Endodermal cell (in vitro differentiated cells): ENCODE results near the gene DYRK1A. TPM values are rescaled to one million over a fixed set of nuclear protein-coding genes. Genes with fewer than 3 reads are reported as not detected.

Source experiments
- DNase-seq: peaks from one replicate; pipeline ENCODE4 v3.0.0-alpha.2; 2017
- H3K27ac ChIP-seq: 2 replicates; pipeline ENCODE4 v1.5.1; 2013; ENCODE audit warnings: mild to moderate bottlenecking, low read depth, low read length, moderate library complexity
- H3K27me3 ChIP-seq: 2 replicates; pipeline ENCODE4 v1.6.1; 2013; ENCODE audit warnings: mild to moderate bottlenecking, low read length, moderate library complexity; ENCODE audit not compliant: insufficient read depth, control insufficient read depth, poor library complexity, severe bottlenecking
- H3K36me3 ChIP-seq: 2 replicates; pipeline ENCODE4 v1.7.0; 2013; ENCODE audit warnings: mild to moderate bottlenecking, low read length, moderate library complexity; ENCODE audit not compliant: control insufficient read depth, insufficient read depth
- H3K4me1 ChIP-seq: one replicate; pipeline ENCODE4 v1.7.0; 2013; ENCODE audit warnings: low read length; ENCODE audit not compliant: control insufficient read depth, insufficient read depth
- H3K4me3 ChIP-seq: 2 replicates; pipeline ENCODE4 v1.5.1; 2013; ENCODE audit warnings: mild to moderate bottlenecking, low read length, moderate library complexity
- H3K9ac ChIP-seq: 2 replicates; pipeline ENCODE4 v1.6.1; 2013; ENCODE audit warnings: mild to moderate bottlenecking, low read length, moderate library complexity; ENCODE audit not compliant: poor library complexity, severe bottlenecking; ENCODE audit errors: extremely low read depth
- H3K9me3 ChIP-seq: 2 replicates; pipeline ENCODE4 v1.6.1; 2013; ENCODE audit warnings: mild to moderate bottlenecking, low read length, moderate library complexity; ENCODE audit not compliant: control insufficient read depth
- H3K27ac Mint-ChIP-seq: 2 replicates; pipeline ENCODE4 v1.8.0; 2020; ENCODE audit warnings: mixed read lengths
- H3K27me3 Mint-ChIP-seq: 2 replicates; pipeline ENCODE4 v1.8.0; 2021; ENCODE audit warnings: mild to moderate bottlenecking, mixed read lengths; ENCODE audit not compliant: insufficient read depth
- H3K36me3 Mint-ChIP-seq: 2 replicates; pipeline ENCODE4 v1.8.0; 2020; ENCODE audit warnings: low read depth, mixed read lengths
- H3K4me1 Mint-ChIP-seq: 2 replicates; pipeline ENCODE4 v1.8.0; 2020; ENCODE audit warnings: mixed read lengths
- H3K4me3 Mint-ChIP-seq: 2 replicates; pipeline ENCODE4 v1.8.0; 2020; ENCODE audit warnings: mild to moderate bottlenecking, moderate library complexity, mixed read lengths
- H3K9me3 Mint-ChIP-seq: 2 replicates; pipeline ENCODE4 v1.8.0; 2020; ENCODE audit warnings: mild to moderate bottlenecking, mixed read lengths
- WGBS, 2 experiments: methylation state at CpG; one replicate each; pipeline versions ENCODE4 v1.1.5 to v1.1.7; 2013; ENCODE audit warnings: missing lambda C conversion rate in 2 of 2, mixed read lengths in 1 of 2; ENCODE audit not compliant: insufficient coverage in 1 of 2, insufficient read length in 1 of 2; 5-methylcytosine and 5-hydroxymethylcytosine counted together
- total RNA-seq, 2 donors: library from RNA; stranded (reverse); fragmentation: NEBNext Ultra II Directional in 1 of 2; extraction: Animal tissue kit (Norgen Biotek cat#: 25700) in 1 of 2; gene quantifications; 2 replicates in 1 of 2; 3 replicates in 1 of 2; pipeline ENCODE4 v1.2.1, GENCODE V29; 2021
- TF ChIP-seq, protein P1 (sequence below): fragments of 200-600 bp; sonication (generic); conservative IDR thresholded peaks from 2 replicates; pipeline ENCODE4 v1.5.0; 2021; ENCODE audit warnings: antibody characterized with exemption, mild to moderate bottlenecking

The DYRK1A gene
- total RNA-seq, 2 donors from 2014 or later: 73.9 to 75.2 TPM

DNA sequence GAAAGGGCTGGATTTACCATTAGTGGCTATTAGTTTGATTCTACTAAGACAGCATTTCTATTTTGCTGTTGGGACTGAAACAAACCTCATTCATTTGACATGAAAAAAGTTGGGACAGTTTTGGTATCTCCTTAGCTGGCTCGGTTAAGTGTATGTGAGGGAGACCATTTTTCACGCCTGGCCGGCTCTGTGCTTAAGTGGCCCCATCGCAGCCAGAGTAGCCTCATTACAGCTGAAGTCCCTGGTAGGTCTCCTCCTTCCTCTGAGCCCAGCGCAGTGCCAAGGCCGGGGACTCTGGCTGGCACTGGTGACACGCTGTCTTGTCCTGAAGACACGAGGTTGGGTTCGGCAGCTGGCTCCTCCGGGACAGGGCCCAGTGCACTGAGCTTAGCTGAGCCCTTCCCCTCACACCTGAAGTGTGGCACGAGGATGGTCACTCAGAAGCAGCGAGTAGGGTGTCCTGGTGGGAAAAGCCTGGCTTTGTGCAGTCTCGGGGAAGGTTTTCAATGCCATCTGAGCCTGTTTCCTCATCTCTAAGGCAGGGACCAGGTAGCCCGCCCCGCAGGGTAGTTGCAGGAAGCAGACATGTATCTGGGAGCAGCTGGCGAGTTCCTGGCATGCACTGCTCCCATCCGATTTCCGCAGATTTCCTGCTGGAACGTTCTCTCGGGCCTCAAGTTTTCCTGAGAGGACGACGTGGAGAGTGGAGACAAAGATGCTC lies 196.5 kb downstream of the DYRK1A start:
- Histone ChIP-seq H3K9me3 (peaks cover 10% of the 10 kb centered on the region), H3K4me3 (peak overlapping the region; percentile 65), H3K27me3 (no peaks in the 10 kb centered on the region), H3K36me3 (no peaks in the 10 kb centered on the region), H3K27ac (no peak overlapping the region), H3K4me1 (no peaks in the 10 kb centered on the region), H3K9ac (no peak overlapping the region)
- Mint-ChIP-seq H3K36me3 (no peaks in the 10 kb centered on the region), H3K4me1 (peaks cover 14% of the 10 kb centered on the region), H3K9me3 (peaks cover 25% of the 10 kb centered on the region), H3K4me3 (peak overlapping the region; percentile 65), H3K27me3 (peaks cover 15% of the 10 kb centered on the region), H3K27ac (no peak overlapping the region)
- no peak for DNase-seq
- 90 to 96% methylated on average over 14 to 22 of the region's 22 CpGs for WGBS, 2 experiments
- TF ChIP-seq, protein P1, sequence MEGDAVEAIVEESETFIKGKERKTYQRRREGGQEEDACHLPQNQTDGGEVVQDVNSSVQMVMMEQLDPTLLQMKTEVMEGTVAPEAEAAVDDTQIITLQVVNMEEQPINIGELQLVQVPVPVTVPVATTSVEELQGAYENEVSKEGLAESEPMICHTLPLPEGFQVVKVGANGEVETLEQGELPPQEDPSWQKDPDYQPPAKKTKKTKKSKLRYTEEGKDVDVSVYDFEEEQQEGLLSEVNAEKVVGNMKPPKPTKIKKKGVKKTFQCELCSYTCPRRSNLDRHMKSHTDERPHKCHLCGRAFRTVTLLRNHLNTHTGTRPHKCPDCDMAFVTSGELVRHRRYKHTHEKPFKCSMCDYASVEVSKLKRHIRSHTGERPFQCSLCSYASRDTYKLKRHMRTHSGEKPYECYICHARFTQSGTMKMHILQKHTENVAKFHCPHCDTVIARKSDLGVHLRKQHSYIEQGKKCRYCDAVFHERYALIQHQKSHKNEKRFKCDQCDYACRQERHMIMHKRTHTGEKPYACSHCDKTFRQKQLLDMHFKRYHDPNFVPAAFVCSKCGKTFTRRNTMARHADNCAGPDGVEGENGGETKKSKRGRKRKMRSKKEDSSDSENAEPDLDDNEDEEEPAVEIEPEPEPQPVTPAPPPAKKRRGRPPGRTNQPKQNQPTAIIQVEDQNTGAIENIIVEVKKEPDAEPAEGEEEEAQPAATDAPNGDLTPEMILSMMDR: no peak

DNA sequence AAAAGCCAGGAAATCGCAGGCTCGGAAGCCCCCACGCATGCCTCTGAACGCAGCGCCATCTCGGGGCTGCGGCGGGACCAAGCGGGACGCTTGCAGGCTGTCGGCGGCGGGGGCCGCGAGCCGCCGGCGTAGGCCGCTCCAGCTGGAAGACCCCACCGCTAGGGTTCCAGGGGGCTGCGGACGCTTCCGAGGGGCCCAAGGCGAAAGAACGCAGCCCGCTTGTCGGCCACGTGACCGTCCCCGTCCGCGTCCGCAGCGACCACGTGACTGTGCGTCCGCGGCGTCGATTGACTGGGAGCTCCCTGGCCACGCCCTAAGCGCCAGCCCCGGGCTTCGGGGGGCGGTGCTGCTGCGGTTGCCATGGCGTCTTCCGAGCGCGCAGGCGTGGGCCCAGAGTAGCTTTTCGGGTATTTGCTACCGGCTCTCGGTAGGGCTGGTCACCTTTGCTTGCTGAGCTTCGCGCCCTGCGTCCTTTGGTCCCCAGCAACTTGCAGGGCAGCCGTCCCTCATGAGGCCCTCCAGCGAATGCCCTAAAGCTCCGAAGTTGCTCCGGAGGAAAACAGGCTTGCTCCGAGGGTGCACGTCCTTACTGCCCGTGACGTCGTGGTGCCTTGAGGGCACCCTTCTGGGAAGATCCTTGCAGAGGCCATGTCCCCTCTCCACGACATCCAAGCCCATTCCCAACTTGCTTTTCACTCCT lies 197.2 kb downstream of the DYRK1A start:
- peak overlapping the region; percentile 77 for H3K27ac ChIP-seq
- TF ChIP-seq, protein P1: peak; percentile 48
- H3K9ac ChIP-seq: peak overlapping the region; percentile 55
- H3K4me3 Mint-ChIP-seq: peak overlapping the region; percentile 65
- 35 to 40% methylated on average over 51 to 67 of the region's 67 CpGs for WGBS, 2 experiments
- peak overlapping the region; percentile 84 for H3K27ac Mint-ChIP-seq
- H3K4me3 ChIP-seq: peak overlapping the region; percentile 75
- H3K4me1 ChIP-seq: no peaks in the 10 kb centered on the region
- no peaks in the 10 kb centered on the region for H3K36me3 Mint-ChIP-seq
- DNase-seq: peak; percentile 91
- no peaks in the 10 kb centered on the region for H3K27me3 ChIP-seq
- H3K9me3 Mint-ChIP-seq: peaks cover 18% of the 10 kb centered on the region
- peaks cover 14% of the 10 kb centered on the region for H3K4me1 Mint-ChIP-seq
- H3K36me3 ChIP-seq: no peaks in the 10 kb centered on the region
- H3K27me3 Mint-ChIP-seq: peaks cover 15% of the 10 kb centered on the region
- peaks cover 3% of the 10 kb centered on the region for H3K9me3 ChIP-seq

- Histone ChIP-seq H3K27ac (peak overlapping the region; percentile 77), H3K4me3 (peak overlapping the region; percentile 75)
- H3K27ac Mint-ChIP-seq: peak overlapping the region; percentile 84
Observed at GRCh38 chr21:37564341-37564923, 197.9 kb downstream of the DYRK1A start.

More at GRCh38 chr21:37564341-37564923, 197.9 kb downstream of the DYRK1A start:
- H3K9ac ChIP-seq: peak overlapping the region; percentile 55
- WGBS, 2 experiments: 22 to 31% methylated on average over 13 to 14 of the region's 14 CpGs
- DNase-seq: peak; percentile 83
- no peaks in the 10 kb centered on the region for H3K36me3 Mint-ChIP-seq
- peaks cover 13% of the 10 kb centered on the region for H3K9me3 Mint-ChIP-seq
- peaks cover 15% of the 10 kb centered on the region for H3K27me3 Mint-ChIP-seq
- H3K27me3 ChIP-seq: no peaks in the 10 kb centered on the region
- TF ChIP-seq, protein P1: no peak
- H3K4me3 Mint-ChIP-seq: peak overlapping the region; percentile 65
- H3K4me1 ChIP-seq: no peaks in the 10 kb centered on the region
- no peaks in the 10 kb centered on the region for H3K36me3 ChIP-seq
- H3K9me3 ChIP-seq: no peaks in the 10 kb centered on the region
- H3K4me1 Mint-ChIP-seq: peaks cover 14% of the 10 kb centered on the region
